Measurements from ENCODE around the gene SPOCK2.
"Not testable (repeated sequence)": the region's sequence is repeated elsewhere in the genome, so short reads cannot be mapped to it uniquely, and the experiment has no call there.

The SPOCK2 gene

DNA sequence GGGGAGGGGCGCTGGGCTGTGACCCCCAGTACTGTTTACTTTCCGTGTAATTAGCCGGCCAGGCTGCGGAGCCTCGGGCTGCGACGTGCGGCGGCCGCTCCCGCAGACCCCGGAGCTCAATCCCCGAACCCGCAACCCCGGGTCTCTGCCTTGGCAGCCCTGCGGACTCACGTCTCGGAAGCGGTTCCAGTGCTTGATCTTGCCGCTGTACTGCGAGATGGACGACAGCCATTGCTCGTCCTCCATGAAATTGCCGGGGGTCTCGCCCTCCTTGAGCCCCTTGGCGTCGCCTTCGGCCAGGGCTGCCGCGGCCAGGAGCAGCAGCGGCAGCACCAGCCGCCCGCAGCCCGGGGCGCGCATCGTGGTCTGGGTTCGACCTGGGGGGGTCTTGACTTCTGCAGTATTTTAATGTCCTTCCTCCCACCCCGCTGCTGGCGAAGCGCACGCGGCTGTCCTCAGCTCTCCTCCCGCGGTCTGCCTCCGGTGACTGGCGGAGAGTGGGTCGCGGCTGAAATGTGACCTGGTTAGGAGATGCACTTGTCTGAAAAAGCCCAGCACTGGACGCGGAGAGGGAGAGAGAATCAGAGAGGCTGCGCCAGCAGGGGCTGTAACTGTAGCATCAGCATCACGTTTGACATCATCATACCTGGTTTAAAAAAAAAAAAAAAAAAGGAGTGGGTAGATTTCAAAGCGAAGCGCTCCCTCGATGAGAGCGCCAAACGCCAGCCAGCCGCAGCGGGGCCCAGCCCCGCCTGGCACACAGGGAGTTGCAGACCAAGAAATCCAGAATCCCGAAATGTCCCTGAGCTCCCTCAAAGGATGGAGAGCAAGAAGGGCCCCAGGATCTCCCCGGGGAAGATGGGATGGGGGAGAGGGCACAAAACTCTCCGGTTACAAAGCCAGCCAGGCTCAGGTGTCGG lies at the start of gene SPOCK2:
SPOCK2 (minus strand) TSS at position 583 of the 920 bp plus-strand sequence; CDS start at position 360, 223 bp downstream.
- no peak within 1 kb of the TSS for H3K27ac ChIP-seq
- no peak for DNase-seq (ENCODE audit: low read depth, low spot score)

- DNase-seq (ENCODE audit: low read depth, low spot score) = no peak
- no peak overlapping the region for H3K27ac ChIP-seq
Measured at GRCh38 chr10:72137583-72137982, 49.2 kb upstream of the SPOCK2 start.

GRCh38 chr10:72136225-72136624 lies 47.9 kb upstream of the SPOCK2 start:
- H3K27ac ChIP-seq; DNase-seq (ENCODE audit: low read depth, low spot score): not testable (repeated sequence)

GRCh38 chr10:72134785-72135767 lies 46.7 kb upstream of the SPOCK2 start:
- DNase-seq (ENCODE audit: low read depth, low spot score) = no peak
- no peak overlapping the region for H3K27ac ChIP-seq

DNA sequence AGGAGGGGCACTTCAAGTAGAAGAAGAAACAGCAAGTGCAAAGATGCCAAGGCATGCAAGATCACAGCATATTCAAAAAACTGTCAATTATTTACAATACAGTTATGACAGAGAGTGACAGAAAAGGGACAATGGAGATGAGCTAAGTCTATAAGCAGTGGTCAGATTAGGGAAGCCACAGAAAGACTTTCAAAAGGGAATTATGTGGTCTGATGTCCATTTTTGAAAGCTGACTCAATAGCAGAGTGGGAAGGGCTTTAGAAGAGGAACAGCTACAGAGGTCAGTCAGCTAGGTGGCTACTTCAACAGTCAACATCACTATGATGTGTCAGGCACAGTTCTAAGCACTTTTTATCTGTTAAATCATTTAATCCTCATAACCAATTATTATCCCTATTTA lies 45.2 kb upstream of the SPOCK2 start:
- DNase-seq (ENCODE audit: low read depth, low spot score) = no peak
- no peak overlapping the region for H3K27ac ChIP-seq

GRCh38 chr10:72132854-72133253 lies 44.5 kb upstream of the SPOCK2 start:
- no peak for DNase-seq (ENCODE audit: low read depth, low spot score)
- no peak overlapping the region for H3K27ac ChIP-seq

DNA sequence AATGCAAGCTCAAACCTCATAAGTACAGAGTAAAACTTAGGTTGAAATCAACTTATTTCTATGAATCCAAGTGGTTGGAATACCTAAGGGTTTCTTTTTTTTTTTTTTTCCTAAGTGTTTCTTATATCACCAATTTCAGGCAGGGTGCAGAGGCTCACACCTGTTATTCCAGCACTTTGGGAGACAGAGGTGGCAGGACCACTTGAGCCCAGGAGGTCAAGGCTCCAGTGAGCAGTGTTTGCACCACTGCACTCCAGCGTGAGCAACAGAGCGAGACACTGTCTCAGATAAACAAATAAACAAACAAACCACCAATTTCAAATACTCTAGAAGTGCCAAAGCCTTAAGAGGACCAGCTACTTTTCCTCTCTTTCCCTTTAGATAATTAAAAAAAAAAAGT lies 39.2 kb upstream of the SPOCK2 start:
- H3K27ac ChIP-seq = no peak overlapping the region
- DNase-seq (ENCODE audit: low read depth, low spot score) = no peak

DNA sequence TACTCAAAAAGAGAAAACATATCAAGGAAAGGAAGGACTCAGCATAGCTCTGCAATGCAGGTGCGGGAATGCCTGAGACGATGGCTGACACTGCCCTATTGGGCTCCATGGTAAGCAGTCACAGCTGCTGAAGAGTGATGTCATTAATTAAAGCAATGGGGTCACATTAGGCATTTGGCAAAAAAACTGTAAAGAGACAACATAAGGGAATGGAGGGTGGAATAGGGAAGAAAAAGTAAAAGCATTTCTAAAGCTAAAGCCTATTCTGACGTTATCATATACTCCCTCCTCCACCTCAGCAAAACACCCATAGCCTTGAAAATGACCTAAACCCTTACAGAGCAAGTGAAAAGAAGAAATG lies 38.5 kb upstream of the SPOCK2 start:
- no peak overlapping the region for H3K27ac ChIP-seq

DNA sequence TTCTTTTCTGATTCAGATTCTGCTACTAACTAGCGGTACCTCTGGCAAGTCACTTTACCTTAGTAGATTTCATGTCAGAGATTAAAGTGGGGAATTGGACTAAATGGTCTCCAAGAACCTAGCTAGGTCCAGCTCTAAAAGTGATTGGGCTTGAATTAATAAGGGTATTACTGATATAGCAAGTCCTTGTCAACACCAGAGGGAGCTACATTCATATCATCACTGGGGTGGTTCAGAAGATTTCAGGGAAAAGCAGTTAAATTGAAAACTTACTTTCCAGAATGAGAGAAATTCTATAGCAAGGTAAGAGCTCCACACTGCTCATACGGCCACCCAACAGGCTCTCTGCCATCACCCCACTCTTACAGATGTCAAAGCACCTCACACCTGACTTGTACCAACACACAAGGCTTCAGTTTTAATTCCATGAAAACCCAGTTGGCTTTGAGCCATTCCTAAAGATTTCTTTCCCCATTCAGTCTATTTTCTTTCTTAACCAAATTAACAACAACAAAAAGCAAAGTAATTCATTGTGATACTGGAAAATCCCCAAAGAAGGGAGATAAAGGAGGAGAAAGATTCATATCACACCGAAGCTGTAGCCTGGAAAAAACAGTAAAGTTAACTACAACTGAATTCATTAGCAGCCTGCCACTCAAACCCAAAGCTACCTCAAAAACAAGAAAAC lies 38.0 kb upstream of the SPOCK2 start:
- no peak overlapping the region for H3K27ac ChIP-seq

More for the DNA sequence above, 38.5 kb upstream of the SPOCK2 start:
- DNase-seq (ENCODE audit: low read depth, low spot score) = no peak

GRCh38 chr10:72124989-72125388 lies 36.6 kb upstream of the SPOCK2 start:
- no peak for DNase-seq (ENCODE audit: low read depth, low spot score)
- H3K27ac ChIP-seq = no peak overlapping the region

More for the DNA sequence above, 38.0 kb upstream of the SPOCK2 start:
- DNase-seq (ENCODE audit: low read depth, low spot score) = no peak

- no peak overlapping the region for H3K27ac ChIP-seq
- DNase-seq (ENCODE audit: low read depth, low spot score) = no peak
Measured at GRCh38 chr10:72124381-72124780, 36.0 kb upstream of the SPOCK2 start.

DNA sequence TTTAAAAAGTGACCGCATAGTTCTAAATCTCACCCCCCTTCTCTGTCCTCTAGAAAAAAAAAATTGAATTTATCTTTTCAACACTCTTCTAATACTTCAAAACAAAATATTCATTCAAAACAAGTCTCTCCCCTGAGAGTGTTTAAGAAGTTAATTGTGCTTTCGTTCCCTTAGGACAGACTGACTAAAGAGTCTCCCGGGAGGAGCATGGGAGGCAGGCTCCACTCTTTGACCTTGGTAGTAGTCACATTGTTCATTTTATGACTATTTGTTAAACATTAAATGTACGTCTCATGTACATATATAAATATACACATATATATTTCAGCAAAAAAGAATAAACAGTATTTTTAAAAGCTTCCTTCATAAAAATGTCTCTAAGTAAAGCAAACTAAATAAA lies 35.3 kb upstream of the SPOCK2 start:
- no peak for DNase-seq (ENCODE audit: low read depth, low spot score)
- no peak overlapping the region for H3K27ac ChIP-seq

- no peak for DNase-seq (ENCODE audit: low read depth, low spot score)
- no peak overlapping the region for H3K27ac ChIP-seq
Measured at GRCh38 chr10:72122221-72122620, 33.9 kb upstream of the SPOCK2 start.

- DNase-seq (ENCODE audit: low read depth, low spot score) = no peak
- H3K27ac ChIP-seq = no peak overlapping the region
Measured at GRCh38 chr10:72121389-72121788, 33.0 kb upstream of the SPOCK2 start.

DNA sequence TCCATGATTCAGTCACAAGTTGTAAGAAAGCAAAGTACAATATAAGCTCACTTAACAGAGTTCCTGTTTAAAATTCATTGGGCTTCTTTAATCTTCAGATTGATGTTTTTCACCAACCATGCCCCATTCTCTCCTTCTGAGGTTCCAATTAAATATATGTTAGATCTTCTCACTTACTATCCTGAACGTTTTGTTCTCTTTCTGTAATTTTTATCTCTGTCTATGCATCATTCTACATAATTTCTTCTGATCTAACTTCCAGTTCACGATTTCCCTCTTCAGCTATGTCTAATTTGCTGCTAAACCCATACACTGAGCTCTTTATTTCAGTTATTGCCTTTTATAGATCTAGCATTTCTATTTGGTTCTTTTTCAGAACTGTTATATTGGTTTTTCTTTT lies 28.0 kb upstream of the SPOCK2 start:
- no peak for DNase-seq (ENCODE audit: low read depth, low spot score)
- H3K27ac ChIP-seq = no peak overlapping the region

DNA sequence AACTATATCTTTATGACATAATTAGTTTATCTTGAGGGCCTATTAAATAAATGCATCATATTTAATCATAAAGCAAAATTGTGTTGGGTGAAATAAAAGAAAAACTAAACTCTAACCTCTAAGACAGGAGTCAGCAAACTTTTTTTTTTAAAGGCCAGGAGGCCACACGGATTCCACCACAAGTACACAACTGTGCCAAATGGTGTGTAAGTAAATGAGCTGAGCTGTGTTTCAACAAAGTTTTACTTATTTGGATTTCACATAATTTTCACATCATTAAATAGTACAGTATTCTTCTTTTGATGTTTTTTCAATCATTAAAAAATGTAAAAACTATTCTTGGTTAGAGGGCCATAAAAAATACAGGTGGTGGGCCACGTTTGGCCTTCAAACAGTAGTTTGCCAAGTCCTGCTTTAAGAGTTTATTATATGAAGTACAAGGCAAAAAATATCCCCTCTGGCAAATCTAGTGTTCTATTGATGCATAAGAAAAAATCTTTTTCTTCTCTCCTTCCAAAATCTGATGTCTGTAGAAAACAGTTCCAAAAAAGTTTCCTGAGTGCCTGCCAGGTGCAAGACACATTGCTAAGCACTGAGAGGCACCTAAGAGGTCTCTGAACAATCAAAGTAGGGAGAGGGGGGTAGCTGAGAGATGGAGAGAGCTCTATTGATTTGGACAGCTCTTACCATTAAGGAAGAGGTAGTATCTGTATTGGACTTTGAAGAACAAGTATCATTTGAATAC lies 26.5 kb upstream of the SPOCK2 start:
- no peak overlapping the region for H3K27ac ChIP-seq
- no peak for DNase-seq (ENCODE audit: low read depth, low spot score)

DNA sequence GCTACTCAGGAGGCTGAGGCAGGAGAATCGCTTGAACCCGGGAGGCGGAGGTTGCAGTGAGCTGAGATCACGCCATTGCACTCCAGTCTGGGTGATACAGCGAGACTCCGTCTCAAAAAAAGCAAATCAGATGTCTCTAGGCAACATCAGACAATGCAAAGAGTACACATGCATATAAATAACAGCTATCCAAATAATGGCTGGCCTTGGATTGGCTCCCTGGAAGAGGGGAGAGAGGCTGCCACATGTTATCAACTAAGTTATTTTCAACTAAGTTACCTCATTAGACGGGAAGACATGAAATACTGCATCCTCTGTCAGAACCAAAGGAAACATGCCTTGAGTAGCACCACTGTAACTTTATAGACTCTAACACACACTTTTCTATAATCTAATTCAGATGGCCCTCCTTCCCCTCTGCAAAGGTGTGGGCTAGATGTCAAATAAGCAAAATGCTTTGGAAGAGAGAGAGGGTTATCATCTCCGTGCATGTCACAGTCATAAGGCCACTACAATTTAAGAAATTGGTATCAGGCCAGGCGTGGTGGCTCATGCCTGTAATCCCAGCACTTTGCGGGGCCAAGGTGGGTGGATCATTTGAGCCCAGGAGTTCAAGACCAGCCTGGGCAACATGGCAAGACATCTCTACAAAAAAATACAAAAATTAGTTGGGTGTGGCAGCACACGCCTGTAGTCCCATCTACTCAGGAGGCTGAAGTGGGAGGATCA lies 22.5 kb upstream of the SPOCK2 start:
- DNase-seq (ENCODE audit: low read depth, low spot score) = no peak
- H3K27ac ChIP-seq = no peak overlapping the region

DNA sequence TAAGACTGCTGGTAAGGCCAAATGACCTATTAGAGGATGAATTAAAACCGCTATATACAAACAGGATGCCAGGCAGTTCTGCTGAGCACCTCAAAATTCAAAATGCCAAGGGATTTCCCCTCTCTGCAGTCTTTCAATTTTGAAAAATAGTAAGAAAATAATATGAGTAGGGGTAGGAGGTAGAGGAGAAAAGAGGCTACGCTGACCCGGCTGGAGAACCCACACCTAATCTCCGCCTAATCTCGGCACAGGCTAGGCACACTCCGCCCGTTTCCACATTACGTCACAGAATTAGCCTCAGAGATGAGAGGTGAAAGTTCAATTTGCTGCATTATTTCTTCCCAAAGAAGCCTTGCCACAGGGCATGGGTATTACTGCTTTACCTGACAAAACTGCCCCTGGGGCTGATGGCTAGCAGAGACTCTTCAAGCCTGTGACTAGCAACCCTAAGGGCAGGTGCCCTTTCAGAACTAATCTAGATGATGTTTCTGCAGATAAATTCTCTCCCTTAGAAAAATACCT lies 21.3 kb upstream of the SPOCK2 start:
- peak overlapping the region; percentile 88 for H3K27ac ChIP-seq
- no peak for DNase-seq (ENCODE audit: low read depth, low spot score)
